Measurements from ENCODE around the gene TIGD7.

GRCh38 chr16:3256866-3257465 lies 48.3 kb downstream of the TIGD7 start:
- TF ChIP-seq, protein P1, sequence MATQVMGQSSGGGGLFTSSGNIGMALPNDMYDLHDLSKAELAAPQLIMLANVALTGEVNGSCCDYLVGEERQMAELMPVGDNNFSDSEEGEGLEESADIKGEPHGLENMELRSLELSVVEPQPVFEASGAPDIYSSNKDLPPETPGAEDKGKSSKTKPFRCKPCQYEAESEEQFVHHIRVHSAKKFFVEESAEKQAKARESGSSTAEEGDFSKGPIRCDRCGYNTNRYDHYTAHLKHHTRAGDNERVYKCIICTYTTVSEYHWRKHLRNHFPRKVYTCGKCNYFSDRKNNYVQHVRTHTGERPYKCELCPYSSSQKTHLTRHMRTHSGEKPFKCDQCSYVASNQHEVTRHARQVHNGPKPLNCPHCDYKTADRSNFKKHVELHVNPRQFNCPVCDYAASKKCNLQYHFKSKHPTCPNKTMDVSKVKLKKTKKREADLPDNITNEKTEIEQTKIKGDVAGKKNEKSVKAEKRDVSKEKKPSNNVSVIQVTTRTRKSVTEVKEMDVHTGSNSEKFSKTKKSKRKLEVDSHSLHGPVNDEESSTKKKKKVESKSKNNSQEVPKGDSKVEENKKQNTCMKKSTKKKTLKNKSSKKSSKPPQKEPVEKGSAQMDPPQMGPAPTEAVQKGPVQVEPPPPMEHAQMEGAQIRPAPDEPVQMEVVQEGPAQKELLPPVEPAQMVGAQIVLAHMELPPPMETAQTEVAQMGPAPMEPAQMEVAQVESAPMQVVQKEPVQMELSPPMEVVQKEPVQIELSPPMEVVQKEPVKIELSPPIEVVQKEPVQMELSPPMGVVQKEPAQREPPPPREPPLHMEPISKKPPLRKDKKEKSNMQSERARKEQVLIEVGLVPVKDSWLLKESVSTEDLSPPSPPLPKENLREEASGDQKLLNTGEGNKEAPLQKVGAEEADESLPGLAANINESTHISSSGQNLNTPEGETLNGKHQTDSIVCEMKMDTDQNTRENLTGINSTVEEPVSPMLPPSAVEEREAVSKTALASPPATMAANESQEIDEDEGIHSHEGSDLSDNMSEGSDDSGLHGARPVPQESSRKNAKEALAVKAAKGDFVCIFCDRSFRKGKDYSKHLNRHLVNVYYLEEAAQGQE (IDR thresholded peaks at IDR 0.05; ENCODE audit: low read depth) = no peak
- TF ChIP-seq YY1 (IDR thresholded peaks at IDR 0.05; ENCODE audit: extremely low read depth, insufficient replicate concordance, low read depth, low read length) (no peak), MAX (IDR thresholded peaks at IDR 0.05) (no peak), POLR2A (IDR thresholded peaks at IDR 0.05; ENCODE audit: borderline replicate concordance, extremely low read depth, insufficient read depth, insufficient read length) (no peak)
- TF ChIP-seq, protein P2, sequence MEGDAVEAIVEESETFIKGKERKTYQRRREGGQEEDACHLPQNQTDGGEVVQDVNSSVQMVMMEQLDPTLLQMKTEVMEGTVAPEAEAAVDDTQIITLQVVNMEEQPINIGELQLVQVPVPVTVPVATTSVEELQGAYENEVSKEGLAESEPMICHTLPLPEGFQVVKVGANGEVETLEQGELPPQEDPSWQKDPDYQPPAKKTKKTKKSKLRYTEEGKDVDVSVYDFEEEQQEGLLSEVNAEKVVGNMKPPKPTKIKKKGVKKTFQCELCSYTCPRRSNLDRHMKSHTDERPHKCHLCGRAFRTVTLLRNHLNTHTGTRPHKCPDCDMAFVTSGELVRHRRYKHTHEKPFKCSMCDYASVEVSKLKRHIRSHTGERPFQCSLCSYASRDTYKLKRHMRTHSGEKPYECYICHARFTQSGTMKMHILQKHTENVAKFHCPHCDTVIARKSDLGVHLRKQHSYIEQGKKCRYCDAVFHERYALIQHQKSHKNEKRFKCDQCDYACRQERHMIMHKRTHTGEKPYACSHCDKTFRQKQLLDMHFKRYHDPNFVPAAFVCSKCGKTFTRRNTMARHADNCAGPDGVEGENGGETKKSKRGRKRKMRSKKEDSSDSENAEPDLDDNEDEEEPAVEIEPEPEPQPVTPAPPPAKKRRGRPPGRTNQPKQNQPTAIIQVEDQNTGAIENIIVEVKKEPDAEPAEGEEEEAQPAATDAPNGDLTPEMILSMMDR (IDR thresholded peaks at IDR 0.05 in 2 of 3, conservative IDR thresholded peaks at IDR 0.05 in 1 of 3; ENCODE audit: borderline replicate concordance in 1 of 3, insufficient read depth in 1 of 3, low read depth in 2 of 3, low read length in 2 of 3) = no peak

Data from HCT116 (cell line).